Spleen (tissue), 7 donors: ENCODE data around the gene ATXN1.

Experiments
- POLR2AphosphoS5 ChIP-seq, 3 donors: sonication (generic); formaldehyde crosslinking; IDR thresholded peaks; one replicate each; pipeline ENCODE4 v1.5.1; 2017; ENCODE audit warnings: antibody characterized with exemption in 3 of 3
- TF ChIP-seq, protein P1 (sequence below), 11 experiments: fragments of 200-600 bp in 7 of 11; fragments of 450-650 bp in 4 of 11; sonication (generic) in 4 of 11; IDR thresholded peaks in 8 of 11; conservative IDR thresholded peaks in 3 of 11; 1 replicate in 7 of 11; 2 replicates in 4 of 11; pipeline versions ENCODE4 v1.4.0 to v1.8.0; 2016 to 2021; ENCODE audit warnings: antibody characterized with exemption in 11 of 11, inconsistent platforms in 4 of 11, mild to moderate bottlenecking in 1 of 11
- donor health status: DM: no; HTN: no; CAD: no; lungs with moderate emphysema.
- donor health status: DM: no; HTN: no; CAD: no.
- donor health status: DM: no; HTN: no; CAD: no.

DNA sequence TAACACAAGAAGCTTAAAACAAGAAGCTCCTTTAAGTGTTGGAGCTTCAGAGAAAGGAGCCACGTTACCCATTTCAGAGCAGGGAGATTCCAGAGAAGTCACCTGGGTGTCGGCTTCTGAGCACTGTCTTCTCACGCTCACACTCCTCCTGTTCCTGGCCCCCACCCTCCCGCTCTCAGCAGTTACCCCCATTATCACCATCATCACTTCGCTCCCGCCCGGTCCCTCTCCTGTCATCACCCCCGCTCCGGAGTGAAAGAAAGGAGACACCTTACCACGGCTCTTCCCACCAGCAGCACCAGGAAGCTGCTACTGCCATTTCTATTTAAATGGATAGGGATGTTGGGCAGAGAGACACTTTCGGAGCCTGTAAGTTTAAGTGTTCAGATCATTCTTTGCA is 399.0 kb downstream of the ATXN1 start:
- TF ChIP-seq, protein P1, sequence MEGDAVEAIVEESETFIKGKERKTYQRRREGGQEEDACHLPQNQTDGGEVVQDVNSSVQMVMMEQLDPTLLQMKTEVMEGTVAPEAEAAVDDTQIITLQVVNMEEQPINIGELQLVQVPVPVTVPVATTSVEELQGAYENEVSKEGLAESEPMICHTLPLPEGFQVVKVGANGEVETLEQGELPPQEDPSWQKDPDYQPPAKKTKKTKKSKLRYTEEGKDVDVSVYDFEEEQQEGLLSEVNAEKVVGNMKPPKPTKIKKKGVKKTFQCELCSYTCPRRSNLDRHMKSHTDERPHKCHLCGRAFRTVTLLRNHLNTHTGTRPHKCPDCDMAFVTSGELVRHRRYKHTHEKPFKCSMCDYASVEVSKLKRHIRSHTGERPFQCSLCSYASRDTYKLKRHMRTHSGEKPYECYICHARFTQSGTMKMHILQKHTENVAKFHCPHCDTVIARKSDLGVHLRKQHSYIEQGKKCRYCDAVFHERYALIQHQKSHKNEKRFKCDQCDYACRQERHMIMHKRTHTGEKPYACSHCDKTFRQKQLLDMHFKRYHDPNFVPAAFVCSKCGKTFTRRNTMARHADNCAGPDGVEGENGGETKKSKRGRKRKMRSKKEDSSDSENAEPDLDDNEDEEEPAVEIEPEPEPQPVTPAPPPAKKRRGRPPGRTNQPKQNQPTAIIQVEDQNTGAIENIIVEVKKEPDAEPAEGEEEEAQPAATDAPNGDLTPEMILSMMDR (IDR thresholded peaks at IDR 0.05 in 8 of 11, conservative IDR thresholded peaks at IDR 0.05 in 3 of 11) = no peak
- TF ChIP-seq POLR2AphosphoS5 (IDR thresholded peaks at IDR 0.05) = no peak
